GM19025 (cell line): ENCODE results near the gene ATP13A2.
"Not testable (repeated sequence)": the region's sequence is repeated elsewhere in the genome, so short reads cannot be mapped to it uniquely, and the experiment has no call there.

ENCODE experiments used
- ATAC-seq: cut with Tn5 transposase; IDR thresholded peaks from one replicate; pipeline ENCODE4 v1.9.1; 2021; ENCODE audit warnings: mild to moderate bottlenecking, low read depth, moderate library complexity; ENCODE audit not compliant: unreplicated experiment

Gene ATP13A2

DNA sequence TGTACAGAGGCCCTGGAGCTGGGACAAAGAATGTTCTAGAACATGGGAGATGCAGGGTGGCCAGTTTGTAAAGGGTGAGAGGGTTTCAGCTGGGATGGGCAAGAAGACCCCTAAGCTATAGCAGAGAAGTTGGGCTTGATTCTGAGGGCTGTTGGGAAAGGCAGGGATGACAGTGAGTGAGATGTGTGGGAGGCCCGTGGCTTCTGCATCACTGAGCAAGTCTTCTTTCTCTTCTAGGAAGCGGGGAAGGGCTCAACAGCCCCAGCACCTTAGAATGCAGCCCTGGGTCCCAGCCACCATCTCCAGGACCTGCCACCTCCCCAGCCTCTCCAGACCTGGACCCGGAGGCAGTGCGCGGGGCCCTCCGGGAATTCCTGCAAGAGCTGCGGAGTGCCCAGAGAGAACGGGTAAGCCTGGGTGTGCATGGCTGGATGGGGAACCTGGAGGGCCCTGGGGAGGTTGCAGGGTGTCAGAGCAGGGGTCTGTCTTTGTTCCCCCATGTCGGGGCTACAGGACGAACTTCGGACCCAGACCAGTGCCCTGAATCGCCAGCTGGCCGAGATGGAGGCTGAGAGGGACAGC lies 46.2 kb downstream of the ATP13A2 start:
- no peak for ATAC-seq

DNA sequence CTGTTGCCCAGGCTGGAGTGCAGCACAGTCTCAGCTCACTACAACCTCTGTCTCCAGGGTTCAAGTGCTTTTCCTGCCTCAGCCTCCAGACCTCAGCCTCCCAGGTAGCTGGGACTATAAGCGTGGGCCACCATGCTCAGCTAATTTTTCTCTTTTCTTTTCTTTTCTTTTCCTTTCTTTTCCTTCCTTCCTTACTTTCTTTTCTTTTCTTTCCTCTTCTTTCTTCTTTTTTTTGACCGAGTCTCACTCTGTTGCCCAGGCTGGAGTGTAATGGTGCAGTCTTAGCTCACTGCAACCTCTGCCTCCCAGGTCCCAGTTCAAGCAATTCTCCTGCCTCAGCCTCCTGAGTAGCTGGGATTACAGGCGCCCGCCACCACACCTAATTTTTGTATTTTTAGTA lies 47.6 kb downstream of the ATP13A2 start:
- not testable (repeated sequence) for ATAC-seq

DNA sequence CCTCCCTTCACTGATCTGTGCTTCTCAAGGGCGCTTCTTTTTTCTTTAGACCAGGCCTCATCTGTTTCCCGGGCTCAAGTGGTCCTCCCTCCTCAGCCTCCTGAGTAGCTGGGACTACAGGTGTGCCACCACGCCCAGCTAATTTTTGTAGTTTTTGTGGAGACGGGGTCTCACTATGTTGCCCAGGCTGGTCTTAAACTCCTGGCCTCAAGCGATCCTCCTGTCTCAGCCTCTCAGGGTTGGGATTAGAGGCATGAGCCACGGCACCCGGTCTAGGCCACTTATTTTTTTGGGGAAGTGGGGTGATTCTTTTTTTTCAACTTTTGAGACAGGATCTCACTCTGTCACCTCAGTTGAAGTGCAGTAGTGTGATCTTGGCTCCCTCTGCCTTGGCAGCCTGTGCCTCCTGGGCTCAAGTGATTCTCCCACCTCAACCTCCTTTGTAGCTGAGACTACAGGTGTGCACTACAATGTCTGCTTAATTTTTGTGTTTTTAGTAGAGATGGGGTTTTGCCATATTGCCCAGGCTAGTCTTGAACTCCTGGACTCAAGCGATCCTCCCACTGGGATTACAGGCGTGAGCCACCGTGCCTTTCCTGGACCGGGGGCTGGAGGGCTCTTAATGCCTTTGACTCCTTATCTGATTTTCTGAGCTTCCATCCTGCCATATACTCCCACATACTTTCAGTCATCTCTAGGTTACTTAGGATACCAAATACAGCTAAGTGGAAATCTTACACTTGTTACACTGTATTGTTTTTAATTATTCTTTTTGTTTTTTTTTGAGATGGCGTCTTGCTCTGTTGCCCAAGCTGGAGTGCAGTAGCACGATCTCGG lies 50.2 kb downstream of the ATP13A2 start:
- no peak for ATAC-seq

- peak; percentile 70 for ATAC-seq
Observed at GRCh38 chr1:16960560-16961296, 51.0 kb downstream of the ATP13A2 start.

GRCh38 chr1:16958475-16958874 lies 53.3 kb downstream of the ATP13A2 start:
- no peak for ATAC-seq

GRCh38 chr1:16957731-16958130 lies 54.0 kb downstream of the ATP13A2 start:
- no peak for ATAC-seq

DNA sequence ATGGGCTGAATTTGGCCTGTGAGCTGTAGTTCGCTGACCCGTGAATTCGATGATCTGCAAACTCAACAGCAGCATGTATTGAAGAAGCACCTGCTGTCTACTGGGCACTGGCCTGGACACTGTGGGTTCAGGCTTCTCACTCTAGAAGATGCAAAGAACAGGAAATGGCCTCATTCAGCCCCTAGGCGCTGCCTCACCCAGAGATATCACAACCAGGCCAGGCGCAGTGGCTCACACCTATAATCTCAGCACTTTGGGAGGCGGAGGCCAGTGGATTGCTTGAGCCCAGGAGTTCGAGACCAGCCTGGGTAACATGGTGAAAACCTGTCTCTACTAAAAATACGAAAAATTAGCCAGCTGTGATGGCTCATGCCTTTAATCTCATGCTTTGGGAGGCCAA lies 55.0 kb downstream of the ATP13A2 start:
- no peak for ATAC-seq

- no peak for ATAC-seq
Observed at GRCh38 chr1:16955186-16955585, 56.5 kb downstream of the ATP13A2 start.

DNA sequence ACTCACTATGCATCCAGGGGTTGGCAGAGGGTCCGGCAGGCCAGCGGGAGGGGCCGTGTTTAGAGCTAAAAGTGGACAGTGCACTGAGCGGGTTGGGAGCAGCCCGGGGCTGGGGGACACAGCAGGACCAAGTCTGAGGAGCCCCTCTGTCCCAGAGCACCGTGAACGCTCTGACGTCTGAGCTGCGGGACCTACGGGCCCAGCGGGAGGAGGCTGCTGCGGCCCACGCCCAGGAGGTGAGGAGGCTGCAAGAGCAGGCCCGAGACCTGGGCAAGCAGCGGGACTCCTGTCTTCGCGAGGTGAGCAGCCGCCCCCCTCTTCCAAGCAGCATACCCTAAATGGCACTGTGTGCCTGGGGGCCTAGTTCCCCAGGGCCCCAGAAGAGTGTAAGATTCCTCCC lies 57.1 kb downstream of the ATP13A2 start:
- no peak for ATAC-seq

- ATAC-seq: not testable (repeated sequence)
Observed at GRCh38 chr1:16952376-16952775, 59.4 kb downstream of the ATP13A2 start.

DNA sequence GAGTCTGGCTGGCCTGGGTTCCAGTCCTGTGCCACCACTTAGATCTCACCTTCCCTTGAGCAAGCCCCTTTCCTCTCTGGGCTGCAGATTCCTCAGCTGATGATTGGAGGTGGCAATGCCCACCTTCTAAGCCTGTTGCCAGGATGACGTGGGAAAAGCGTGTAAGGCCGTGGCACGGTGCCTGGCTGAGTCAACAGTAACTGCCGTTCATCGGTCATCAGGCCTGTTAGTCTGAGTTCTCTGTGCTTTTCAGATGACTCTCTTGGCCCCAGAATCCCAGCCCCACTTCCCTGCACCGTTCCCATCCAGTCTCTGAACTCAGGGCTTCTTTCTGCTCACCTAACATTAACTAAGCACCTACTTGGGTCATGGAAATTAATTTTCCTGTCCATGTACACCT lies 62.7 kb downstream of the ATP13A2 start:
- not testable (repeated sequence) for ATAC-seq

- ATAC-seq: not testable (repeated sequence)
Observed at GRCh38 chr1:16948282-16948891, 63.3 kb downstream of the ATP13A2 start.

DNA sequence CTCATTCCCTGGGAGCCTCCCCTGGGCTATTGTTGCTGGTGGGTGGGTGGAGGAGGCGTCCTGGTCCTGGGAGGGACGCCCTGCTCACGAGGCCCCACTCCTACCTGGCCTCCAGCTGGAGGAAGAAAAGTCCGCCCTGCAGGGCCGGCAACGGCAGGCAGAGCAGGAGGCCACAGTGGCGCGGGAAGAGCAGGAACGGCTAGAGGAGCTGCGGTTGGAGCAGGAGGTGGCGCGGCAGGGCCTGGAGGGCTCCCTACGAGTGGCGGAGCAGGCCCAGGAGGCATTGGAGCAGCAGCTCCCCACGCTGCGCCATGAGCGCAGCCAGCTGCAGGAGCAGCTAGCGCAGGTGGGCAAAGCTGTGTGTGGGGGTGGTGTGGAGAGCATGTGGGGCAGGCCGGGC lies 65.1 kb downstream of the ATP13A2 start:
- no peak for ATAC-seq

- not testable (repeated sequence) for ATAC-seq
Observed at GRCh38 chr1:16946185-16946584, 65.5 kb downstream of the ATP13A2 start.

DNA sequence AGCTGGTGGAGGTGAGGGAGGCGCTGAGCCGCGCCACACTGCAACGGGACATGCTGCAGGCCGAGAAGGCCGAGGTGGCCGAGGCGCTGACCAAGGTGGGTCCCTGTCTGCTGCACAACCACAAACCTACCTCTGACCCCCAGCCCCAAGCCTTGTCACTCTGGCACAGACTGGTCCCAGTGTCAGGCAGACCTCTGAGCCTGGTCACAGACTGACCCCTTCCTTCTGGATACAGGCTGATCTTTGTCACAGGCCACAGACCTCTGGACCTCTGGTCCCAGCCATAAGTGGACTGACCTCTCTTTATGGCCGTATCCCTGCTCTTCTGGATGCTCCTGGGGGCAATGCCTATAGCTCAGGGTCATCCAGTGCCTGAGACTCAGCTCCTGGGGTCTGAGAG lies 66.2 kb downstream of the ATP13A2 start:
- not testable (repeated sequence) for ATAC-seq

DNA sequence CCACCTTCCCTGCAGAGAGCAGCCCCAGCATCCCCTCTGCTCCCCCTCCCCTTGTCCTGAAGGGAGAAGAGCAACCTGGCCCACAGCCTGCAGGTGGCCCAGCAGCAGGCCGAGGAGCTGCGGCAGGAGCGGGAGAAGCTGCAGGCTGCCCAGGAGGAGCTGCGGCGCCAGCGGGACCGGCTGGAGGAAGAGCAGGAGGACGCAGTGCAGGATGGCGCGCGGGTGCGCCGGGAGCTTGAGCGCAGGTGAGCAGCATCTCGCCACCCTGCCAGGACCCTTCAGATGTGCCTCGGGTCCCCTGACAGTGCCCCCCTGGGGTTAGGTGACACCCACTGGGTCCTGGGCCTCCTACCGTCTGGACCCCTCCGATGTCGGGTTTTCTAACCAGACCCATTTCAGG lies 67.7 kb downstream of the ATP13A2 start:
- ATAC-seq: no peak

DNA sequence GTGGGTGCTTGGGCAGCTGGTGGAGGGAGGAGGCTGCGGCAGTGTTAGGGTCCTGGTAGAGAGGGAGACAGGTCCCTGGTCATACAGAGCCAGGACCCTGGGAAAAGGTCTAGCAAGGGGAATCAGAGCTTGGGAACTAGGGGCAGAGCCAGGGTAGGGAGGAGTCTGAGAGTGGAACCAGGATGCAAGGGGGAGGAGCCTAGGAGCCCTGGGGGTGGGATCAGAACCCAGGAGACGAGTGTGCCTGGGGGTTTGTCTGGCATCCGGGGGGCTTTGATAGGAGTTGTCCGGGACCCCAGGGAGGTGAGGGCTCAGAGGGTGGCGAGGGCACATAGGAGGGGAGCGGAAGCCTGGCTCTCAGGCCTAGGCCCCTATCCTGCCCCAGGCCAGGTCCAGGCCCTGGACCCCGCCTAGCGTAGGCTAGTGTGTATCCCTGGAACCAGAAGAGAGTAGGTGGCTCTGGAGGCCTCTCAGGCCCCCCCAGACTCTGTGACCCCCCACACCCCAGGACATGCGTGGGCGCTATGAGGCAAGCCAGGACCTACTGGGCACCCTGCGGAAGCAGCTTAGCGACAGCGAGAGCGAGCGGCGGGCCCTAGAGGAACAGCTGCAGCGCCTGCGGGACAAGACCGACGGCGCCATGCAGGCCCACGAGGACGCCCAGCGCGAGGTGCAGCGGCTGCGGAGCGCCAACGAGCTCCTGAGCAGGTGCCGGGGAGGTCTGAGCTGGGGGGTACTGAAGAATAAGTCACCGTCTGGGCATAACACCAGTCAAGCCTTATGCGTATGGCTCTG lies 72.1 kb downstream of the ATP13A2 start:
- not testable (repeated sequence) for ATAC-seq

DNA sequence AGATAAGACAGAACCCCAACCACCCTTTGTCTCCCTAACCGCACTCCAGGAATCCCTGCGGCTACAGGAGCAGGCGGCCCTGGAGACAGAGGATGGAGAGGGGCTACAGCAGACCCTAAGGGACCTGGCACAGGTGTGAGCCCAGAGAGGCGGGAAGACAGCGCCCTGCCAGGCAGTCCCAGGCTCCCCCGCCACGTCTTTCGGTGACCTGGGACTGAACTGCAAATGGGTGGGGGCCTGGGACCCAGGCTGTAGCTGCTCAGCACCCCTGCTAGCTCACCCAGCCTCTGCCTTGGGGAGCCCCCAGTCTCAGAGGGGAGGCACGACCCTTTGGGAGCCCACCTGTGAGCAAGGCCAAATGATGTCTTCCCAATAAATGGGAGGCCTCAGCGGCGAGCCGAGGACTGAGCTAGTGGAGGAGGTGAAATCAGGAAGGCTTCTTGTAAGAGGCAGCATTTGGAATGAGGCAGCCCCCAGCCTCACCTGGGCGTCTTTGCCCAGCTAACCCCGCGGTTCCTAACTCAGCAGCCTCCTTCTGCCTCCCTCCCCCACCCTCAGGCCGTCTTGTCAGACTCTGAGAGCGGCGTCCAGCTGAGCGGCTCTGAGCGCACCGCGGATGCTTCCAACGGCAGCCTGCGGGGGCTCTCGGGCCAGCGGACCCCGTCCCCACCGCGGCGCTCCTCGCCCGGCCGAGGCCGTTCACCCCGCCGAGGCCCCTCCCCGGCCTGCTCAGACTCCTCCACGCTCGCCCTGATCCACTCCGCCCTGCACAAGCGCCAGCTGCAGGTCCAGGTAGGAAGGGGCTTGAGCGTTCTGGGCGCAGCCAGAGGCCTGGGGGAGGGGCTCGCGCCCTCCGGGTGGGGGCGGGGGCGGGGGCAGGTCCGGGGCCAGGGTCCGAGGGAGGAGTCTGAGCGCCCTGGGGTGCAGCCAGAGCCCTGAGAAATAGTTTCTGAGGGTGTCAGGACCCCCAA lies 73.1 kb downstream of the ATP13A2 start:
- ATAC-seq: no peak

- not testable (repeated sequence) for ATAC-seq
Observed at GRCh38 chr1:16936580-16936979, 75.1 kb downstream of the ATP13A2 start.
